ENCODE data around the gene PACS1. TPM values are rescaled to one million over a fixed set of nuclear protein-coding genes. Genes with fewer than 3 reads are reported as not detected.

Gene PACS1
- total RNA-seq, 5 donors from 2014 or later (not counting 1 experiment from before 2014, with no cell fraction given): 222 to 268 (median 236) TPM

GRCh38 chr11:66106786-66107599, 36.9 kb downstream of the PACS1 start:
- Mint-ChIP-seq H3K9me3 (no peaks in the 10 kb centered on the region), H3K36me3 (peaks cover 26% of the 10 kb centered on the region), H3K27me3 (no peaks in the 10 kb centered on the region), H3K4me1 (peaks cover 82 to 88% (median 82%) of the 10 kb centered on the region in 3 donors), H3K27ac (peak overlapping the region; percentile 53 to 90), H3K4me3 (peak overlapping the region in 1 of 3 donors; percentile 57)
- Histone ChIP-seq H3K4me1 (ENCODE audit: control insufficient read depth in 1 of 2, extremely low read depth in 1 of 2, insufficient read depth in 2 of 2, low read length in 2 of 2) (peaks cover 41 to 73% of the 10 kb centered on the region in 2 experiments), H3K27me3 (replicated peaks in 1 of 2; ENCODE audit: control insufficient read depth in 2 of 2, extremely low read depth in 1 of 2, insufficient read depth in 2 of 2, low read length in 1 of 2) (no peaks in the 10 kb centered on the region), H3K36me3 (ENCODE audit: control insufficient read depth in 2 of 2, extremely low read depth in 1 of 2, insufficient read depth in 1 of 2, low read length in 1 of 2) (peaks cover 0 to 4% of the 10 kb centered on the region in 2 donors), H3K9me3 (no peaks in the 10 kb centered on the region), H3K4me3 (ENCODE audit: control insufficient read depth in 1 of 2, extremely low read depth in 1 of 2, low read length in 1 of 2) (no peak overlapping the region), H3K27ac (ENCODE audit: low read length) (no peak overlapping the region)
- ChIA-PET CTCF (interaction anchor here in 1 of 2 donors (0.5 to 1.1 kb wide), 2 partner anchors 9 to 248 kb away, joined by 3 to 4 read pairs; no protein-coding TSS in a partner anchor), POLR2A (interaction anchor here in 1 of 2 donors (0.5 kb wide), 1 partner anchor 530 kb away, joined by 10 read pairs; no protein-coding TSS in a partner anchor)
- no peak for DNase-seq
- WGBS (ENCODE audit: insufficient coverage): 14% methylated on average over 1 of the region's 4 CpGs
- ATAC-seq (replicated peaks in 1 of 4): no peak

- Mint-ChIP-seq H3K4me1 (peaks cover 89 to 90% (median 89%) of the 10 kb centered on the region in 3 donors), H3K27ac (peak overlapping the region; percentile 53 to 90), H3K4me3 (peak overlapping the region in 1 of 3 donors; percentile 57), H3K27me3 (no peaks in the 10 kb centered on the region), H3K9me3 (no peaks in the 10 kb centered on the region), H3K36me3 (peaks cover 26% of the 10 kb centered on the region)
- peaks cover 0 to 4% of the 10 kb centered on the region in 2 donors for H3K36me3 ChIP-seq (ENCODE audit: control insufficient read depth in 2 of 2, extremely low read depth in 1 of 2, insufficient read depth in 1 of 2, low read length in 1 of 2)
- H3K9me3 ChIP-seq: no peaks in the 10 kb centered on the region
- no peak for DNase-seq
- POLR2A ChIA-PET: interaction anchor here in 1 of 2 donors (0.6 kb wide), 1 partner anchor 171 kb away, joined by 3 read pairs; no protein-coding TSS in a partner anchor
- peak in 1 of 4 experiments; percentile 19 for ATAC-seq (replicated peaks in 1 of 4)
- H3K27me3 ChIP-seq (replicated peaks in 1 of 2; ENCODE audit: control insufficient read depth in 2 of 2, extremely low read depth in 1 of 2, insufficient read depth in 2 of 2, low read length in 1 of 2): no peaks in the 10 kb centered on the region
- peaks cover 47 to 71% of the 10 kb centered on the region in 2 experiments for H3K4me1 ChIP-seq (ENCODE audit: control insufficient read depth in 1 of 2, extremely low read depth in 1 of 2, insufficient read depth in 2 of 2, low read length in 2 of 2)
- no CpG with 5 or more reads among the region's 3 CpGs for WGBS (ENCODE audit: insufficient coverage)
- CTCF ChIA-PET: interaction anchor here in 1 of 2 donors (1.1 kb wide), 1 partner anchor 8 kb away, joined by 4 read pairs; no protein-coding TSS in a partner anchor
- peak overlapping the region; percentile 3 for H3K27ac ChIP-seq (ENCODE audit: low read length)
- H3K4me3 ChIP-seq (ENCODE audit: control insufficient read depth in 1 of 2, extremely low read depth in 1 of 2, low read length in 1 of 2): no peak overlapping the region
Measured at GRCh38 chr11:66107600-66108510, 37.8 kb downstream of the PACS1 start.

- ATAC-seq (replicated peaks in 1 of 4): peak in 3 of 4 experiments; percentile 20 to 52 (median 44)
- Mint-ChIP-seq H3K4me3 (peak overlapping the region in 1 of 3 donors; percentile 2), H3K27ac (peak overlapping the region; percentile 53 to 90), H3K9me3 (no peaks in the 10 kb centered on the region), H3K27me3 (no peaks in the 10 kb centered on the region), H3K4me1 (peaks cover 90 to 93% (median 93%) of the 10 kb centered on the region in 3 donors), H3K36me3 (peaks cover 23% of the 10 kb centered on the region)
- CTCF ChIA-PET: interaction anchor here in 1 of 2 donors (0.8 kb wide), 1 partner anchor 84 kb away, joined by 3 read pairs; no protein-coding TSS in a partner anchor
- Histone ChIP-seq H3K4me3 (ENCODE audit: control insufficient read depth in 1 of 2, extremely low read depth in 1 of 2, low read length in 1 of 2) (no peak overlapping the region), H3K27me3 (replicated peaks in 1 of 2; ENCODE audit: control insufficient read depth in 2 of 2, extremely low read depth in 1 of 2, insufficient read depth in 2 of 2, low read length in 1 of 2) (no peaks in the 10 kb centered on the region), H3K27ac (ENCODE audit: low read length) (peak overlapping the region; percentile 22), H3K4me1 (ENCODE audit: control insufficient read depth in 1 of 2, extremely low read depth in 1 of 2, insufficient read depth in 2 of 2, low read length in 2 of 2) (peaks cover 50 to 65% of the 10 kb centered on the region in 2 experiments), H3K36me3 (ENCODE audit: control insufficient read depth in 2 of 2, extremely low read depth in 1 of 2, insufficient read depth in 1 of 2, low read length in 1 of 2) (peaks cover 0 to 4% of the 10 kb centered on the region in 2 donors), H3K9me3 (no peaks in the 10 kb centered on the region)
- POLR2A ChIA-PET: no interaction called here
- WGBS (ENCODE audit: insufficient coverage): no CpG with 5 or more reads among the region's 2 CpGs
- no peak for DNase-seq
Measured at GRCh38 chr11:66109294-66109693, 39.2 kb downstream of the PACS1 start.

- no peak overlapping the region for H3K27ac ChIP-seq (ENCODE audit: low read length)
- H3K9me3 ChIP-seq: no peaks in the 10 kb centered on the region
- Mint-ChIP-seq H3K27ac (peak overlapping the region; percentile 77 to 90), H3K27me3 (no peaks in the 10 kb centered on the region), H3K9me3 (no peaks in the 10 kb centered on the region), H3K4me1 (peaks cover 91 to 93% (median 93%) of the 10 kb centered on the region in 3 donors), H3K4me3 (peak overlapping the region in 1 of 3 donors; percentile 72), H3K36me3 (peaks cover 23% of the 10 kb centered on the region)
- WGBS (ENCODE audit: insufficient coverage): 100% methylated on average over 1 of the region's 3 CpGs
- no peak overlapping the region for H3K4me3 ChIP-seq (ENCODE audit: control insufficient read depth in 1 of 2, extremely low read depth in 1 of 2, low read length in 1 of 2)
- ATAC-seq (replicated peaks in 1 of 4) (no peak), DNase-seq (no peak)
- no peaks in the 10 kb centered on the region for H3K27me3 ChIP-seq (replicated peaks in 1 of 2; ENCODE audit: control insufficient read depth in 2 of 2, extremely low read depth in 1 of 2, insufficient read depth in 2 of 2, low read length in 1 of 2)
- H3K36me3 ChIP-seq (ENCODE audit: control insufficient read depth in 2 of 2, extremely low read depth in 1 of 2, insufficient read depth in 1 of 2, low read length in 1 of 2): peaks cover 0 to 4% of the 10 kb centered on the region in 2 donors
- peaks cover 56 to 62% of the 10 kb centered on the region in 2 experiments for H3K4me1 ChIP-seq (ENCODE audit: control insufficient read depth in 1 of 2, extremely low read depth in 1 of 2, insufficient read depth in 2 of 2, low read length in 2 of 2)
- CTCF ChIA-PET: interaction anchor here in 1 of 2 donors (1.0 kb wide), 2 partner anchors 10 to 22 kb away, joined by 3 read pairs; no protein-coding TSS in a partner anchor
- POLR2A ChIA-PET: interaction anchor here (0.6 to 0.8 kb wide), 2 partner anchors 123 to 143 kb away, joined by 3 to 5 read pairs; no protein-coding TSS in a partner anchor
Measured at GRCh38 chr11:66111158-66111557, 41.1 kb downstream of the PACS1 start.

- Histone ChIP-seq H3K27ac (ENCODE audit: low read length) (peak overlapping the region; percentile 26), H3K9me3 (no peaks in the 10 kb centered on the region), H3K27me3 (replicated peaks in 1 of 2; ENCODE audit: control insufficient read depth in 2 of 2, extremely low read depth in 1 of 2, insufficient read depth in 2 of 2, low read length in 1 of 2) (no peaks in the 10 kb centered on the region), H3K36me3 (ENCODE audit: control insufficient read depth in 2 of 2, extremely low read depth in 1 of 2, insufficient read depth in 1 of 2, low read length in 1 of 2) (peaks cover 0 to under 1% of the 10 kb centered on the region in 2 donors), H3K4me1 (ENCODE audit: control insufficient read depth in 1 of 2, extremely low read depth in 1 of 2, insufficient read depth in 2 of 2, low read length in 2 of 2) (peaks cover 60 to 62% of the 10 kb centered on the region in 2 experiments), H3K4me3 (ENCODE audit: control insufficient read depth in 1 of 2, extremely low read depth in 1 of 2, low read length in 1 of 2) (no peak overlapping the region)
- Mint-ChIP-seq H3K27me3 (no peaks in the 10 kb centered on the region), H3K36me3 (peaks cover 18% of the 10 kb centered on the region), H3K4me1 (peaks cover 95 to 97% (median 97%) of the 10 kb centered on the region in 3 donors), H3K9me3 (no peaks in the 10 kb centered on the region), H3K27ac (peak overlapping the region; percentile 88 to 90), H3K4me3 (peak overlapping the region in 2 of 3 donors; percentile 38 to 72)
- peak in 2 of 35 experiments; percentile 14 to 27 for DNase-seq
- peak in 1 of 4 experiments; percentile 25 for ATAC-seq (replicated peaks in 1 of 4)
- CTCF ChIA-PET: interaction anchor here in 1 of 2 donors (1.0 kb wide), 1 partner anchor 11 kb away, joined by 3 read pairs; no protein-coding TSS in a partner anchor
- WGBS (ENCODE audit: insufficient coverage): 49% methylated on average over 3 of the region's 9 CpGs
- POLR2A ChIA-PET: no interaction called here
Measured at GRCh38 chr11:66112041-66112491, 42.0 kb downstream of the PACS1 start.

Data from T-cell (primary cell).